ENCODE data around the gene MTF2. TPM values are rescaled to one million over a fixed set of nuclear protein-coding genes. Genes with fewer than 3 reads are reported as not detected.
"Not testable (repeated sequence)": the region's sequence is repeated elsewhere in the genome, so short reads cannot be mapped to it uniquely, and the experiment has no call there.

Gene MTF2
- total RNA-seq, 4 donors from 2014 or later: 7.8 to 20.7 (median 10.3) TPM

DNA sequence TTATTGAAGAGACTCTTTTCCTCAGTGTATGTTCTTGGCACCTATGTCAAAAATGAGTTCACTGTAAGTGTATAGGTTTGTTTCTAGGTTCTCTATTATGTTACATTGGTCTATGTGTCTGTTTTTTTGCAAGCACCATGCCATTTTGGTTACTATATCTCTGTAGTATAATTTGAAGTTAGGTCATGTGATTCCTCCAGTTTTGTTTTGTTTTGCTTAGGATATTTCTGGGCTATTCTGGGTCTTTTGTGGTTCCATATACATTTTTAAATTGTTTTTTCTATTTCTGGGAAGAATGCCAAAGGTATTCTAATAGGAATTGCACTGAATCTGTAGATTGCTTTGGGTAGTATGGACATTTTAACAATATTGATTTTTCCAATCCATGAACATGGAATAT is 87.9 kb downstream of the MTF2 start:
- Histone ChIP-seq H3K27ac (no peak overlapping the region), H3K4me1 (peaks cover 0 to 16% (median 0%) of the 10 kb centered on the region in 3 donors), H3K4me3 (no peak overlapping the region), H3K27me3 (no peaks in the 10 kb centered on the region), H3K36me3 (peaks cover 0 to 5% of the 10 kb centered on the region in 2 donors), H3K9me3 (peaks cover 0 to 14% (median 0%) of the 10 kb centered on the region in 3 donors)
- TF ChIP-seq POLR2A (IDR thresholded peaks at IDR 0.05): no peak
- no peak for TF ChIP-seq POLR2AphosphoS5 (IDR thresholded peaks at IDR 0.05)
- TF ChIP-seq EP300 (IDR thresholded peaks at IDR 0.05): no peak
- no peak for TF ChIP-seq CTCF (IDR thresholded peaks at IDR 0.05)
- ATAC-seq: no peak

DNA sequence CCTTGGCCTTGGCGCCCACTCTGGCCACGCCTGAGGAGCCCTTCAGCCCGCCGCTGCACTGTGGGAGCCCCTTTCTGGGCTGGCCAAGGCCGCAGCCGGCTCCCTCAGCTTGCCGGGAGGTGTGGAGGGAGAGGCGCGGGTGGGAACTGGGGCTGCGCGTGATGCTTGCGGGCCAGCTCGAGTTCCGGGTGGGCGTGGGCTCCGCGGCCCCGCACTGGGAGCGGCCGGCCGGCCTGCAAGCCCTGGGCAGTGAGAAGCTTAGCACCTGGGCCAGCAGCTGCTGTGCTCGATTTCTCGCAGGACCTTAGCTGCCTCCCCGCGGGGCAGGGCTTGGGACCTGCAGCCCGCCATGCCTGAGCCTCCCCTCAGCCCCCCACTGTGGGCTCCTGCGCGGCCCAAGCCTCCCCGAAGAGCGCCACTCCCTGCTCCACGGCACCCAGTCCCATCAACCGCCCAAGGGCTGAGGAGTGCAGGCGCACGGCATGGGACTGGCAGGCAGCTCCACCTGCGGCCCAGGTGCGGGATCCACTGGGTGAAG is 91.1 kb downstream of the MTF2 start:
- ATAC-seq: not testable (repeated sequence)
- no CpG with 5 or more reads among the region's 36 CpGs for WGBS, 2 donors (ENCODE audit: low coverage in 1 of 2)

GRCh38 chr1:93171549-93172034 is 92.5 kb downstream of the MTF2 start:
- 21 to 26% methylated on average over 1 of the region's 1 CpG for WGBS, 2 donors (ENCODE audit: low coverage in 1 of 2)
- H3K27me3 ChIP-seq: no peaks in the 10 kb centered on the region
- no peak overlapping the region for H3K4me3 ChIP-seq
- TF ChIP-seq POLR2AphosphoS5 (IDR thresholded peaks at IDR 0.05): no peak
- TF ChIP-seq POLR2A (IDR thresholded peaks at IDR 0.05): no peak
- TF ChIP-seq CTCF (IDR thresholded peaks at IDR 0.05): no peak
- no peak for TF ChIP-seq EP300 (IDR thresholded peaks at IDR 0.05)
- H3K9me3 ChIP-seq: peaks cover 0 to 13% (median 0%) of the 10 kb centered on the region in 3 donors
- no peak overlapping the region for H3K27ac ChIP-seq
- ATAC-seq: no peak
- peaks cover 0 to 5% of the 10 kb centered on the region in 2 donors for H3K36me3 ChIP-seq
- H3K4me1 ChIP-seq: peaks cover 0 to 51% (median 2%) of the 10 kb centered on the region in 3 donors

More for the DNA sequence above, 91.1 kb downstream of the MTF2 start:
- Histone ChIP-seq H3K9me3 (peaks cover 0 to 14% (median 0%) of the 10 kb centered on the region in 3 donors), H3K4me1 (peaks cover 0 to 39% (median 2%) of the 10 kb centered on the region in 3 donors)
- H3K27ac ChIP-seq, H3K36me3 ChIP-seq, H3K27me3 ChIP-seq, H3K4me3 ChIP-seq: not testable (repeated sequence)

DNA sequence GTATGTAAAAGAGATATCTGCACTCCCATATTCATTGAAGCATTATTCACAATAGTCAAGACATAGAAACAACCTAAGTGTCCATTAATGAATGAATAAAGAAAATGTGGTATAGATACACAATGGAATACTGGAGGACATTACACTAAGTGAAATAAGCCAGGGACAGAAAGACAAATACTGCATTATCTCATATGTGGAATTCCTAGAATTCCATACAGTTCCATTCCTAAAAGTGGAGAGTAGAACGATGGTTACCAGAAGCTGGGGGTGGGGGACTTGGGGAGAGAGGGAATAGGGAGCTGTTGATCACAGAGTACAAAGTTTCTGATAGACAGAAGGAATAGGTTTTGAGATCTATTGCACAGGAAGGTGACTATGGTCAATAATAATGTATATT is 93.7 kb downstream of the MTF2 start:
- ATAC-seq: no peak
- Histone ChIP-seq H3K9me3 (peaks cover 0 to 5% (median 0%) of the 10 kb centered on the region in 3 donors), H3K36me3 (peaks cover 0 to 5% of the 10 kb centered on the region in 2 donors), H3K4me3 (no peak overlapping the region), H3K4me1 (peaks cover 2 to 63% (median 4%) of the 10 kb centered on the region in 3 donors), H3K27ac (no peak overlapping the region), H3K27me3 (no peaks in the 10 kb centered on the region)
- TF ChIP-seq POLR2A (IDR thresholded peaks at IDR 0.05) (no peak), POLR2AphosphoS5 (IDR thresholded peaks at IDR 0.05) (no peak), CTCF (IDR thresholded peaks at IDR 0.05) (no peak), EP300 (IDR thresholded peaks at IDR 0.05) (no peak)
- 10 to 33% methylated on average over 1 of the region's 1 CpG for WGBS, 2 donors (ENCODE audit: low coverage in 1 of 2)

- not testable (repeated sequence) for H3K36me3 ChIP-seq, H3K9me3 ChIP-seq, ATAC-seq, H3K27me3 ChIP-seq, H3K27ac ChIP-seq, H3K4me3 ChIP-seq
- H3K4me1 ChIP-seq: peaks cover 4 to 75% (median 6%) of the 10 kb centered on the region in 3 donors
- 95 to 100% methylated on average over 2 to 3 of the region's 3 CpGs for WGBS, 2 donors (ENCODE audit: low coverage in 1 of 2)
Observed at GRCh38 chr1:93174638-93175037, 95.6 kb downstream of the MTF2 start.

GRCh38 chr1:93177991-93178390 is 98.9 kb downstream of the MTF2 start:
- Histone ChIP-seq H3K4me1 (peaks cover 4 to 62% (median 6%) of the 10 kb centered on the region in 3 donors), H3K4me3 (peak overlapping the region; percentile 94 to 98), H3K27me3 (no peaks in the 10 kb centered on the region), H3K36me3 (no peaks in the 10 kb centered on the region), H3K9me3 (no peaks in the 10 kb centered on the region), H3K27ac (peak overlapping the region in 3 of 4 donors; percentile 17 to 31 (median 24))
- ATAC-seq: no peak
- TF ChIP-seq POLR2AphosphoS5 (IDR thresholded peaks at IDR 0.05): no peak
- TF ChIP-seq CTCF (IDR thresholded peaks at IDR 0.05): no peak
- no peak for TF ChIP-seq POLR2A (IDR thresholded peaks at IDR 0.05)
- no peak for TF ChIP-seq EP300 (IDR thresholded peaks at IDR 0.05)
- 21 to 30% methylated on average over 4 of the region's 4 CpGs for WGBS, 2 donors (ENCODE audit: low coverage in 1 of 2)

All from gastroesophageal sphincter (tissue), 4 donors.